Adrenal gland (tissue), 12 donors: Measurements from ENCODE around the gene GJB3. TPM values are rescaled to one million over a fixed set of nuclear protein-coding genes. Genes with fewer than 3 reads are reported as not detected.

Experiments
- DNase-seq, 7 donors: peaks; one replicate each; pipeline ENCODE4 v3.0.0-alpha.2; 2019 to 2020
- H3K27ac ChIP-seq, 5 donors: fragments of 200-600 bp; sonication (generic) in 4 of 5; 1 replicate in 3 of 5; 2 replicates in 2 of 5; pipeline versions ENCODE4 v1.5.1 to v1.8.0; 2016 to 2020; ENCODE audit warnings: mild to moderate bottlenecking in 1 of 5
- H3K27me3 ChIP-seq: fragments of 200-600 bp; 2 replicates; pipeline ENCODE4 v1.8.0; 2021
- H3K36me3 ChIP-seq, 2 donors: fragments of 200-600 bp; replicated peaks in 1 of 2; 1 replicate in 1 of 2; 2 replicates in 1 of 2; pipeline versions ENCODE4 v1.5.1 to v1.8.0; 2018 to 2022
- H3K4me1 ChIP-seq, 2 donors: fragments of 200-600 bp; replicated peaks in 1 of 2; 1 replicate in 1 of 2; 2 replicates in 1 of 2; pipeline versions ENCODE4 v1.5.1 to v1.8.0; 2018 to 2021
- H3K4me3 ChIP-seq, 4 donors: fragments of 200-600 bp; sonication (generic) in 3 of 4; one replicate each; pipeline ENCODE4 v1.5.1; 2016 to 2018
- H3K9me3 ChIP-seq, 3 donors: fragments of 200-600 bp; sonication (generic) in 1 of 3; replicated peaks in 1 of 3; 1 replicate in 2 of 3; 2 replicates in 1 of 3; pipeline versions ENCODE4 v1.5.1 to v1.8.0; 2016 to 2021
- CTCF ChIP-seq, 6 experiments: fragments of 450-650 bp in 4 of 6; fragments of 200-600 bp in 2 of 6; sonication (generic) in 1 of 6; IDR thresholded peaks; 1 replicate in 5 of 6; 2 replicates in 1 of 6; pipeline versions ENCODE4 v1.5.1 to v1.8.0; 2016 to 2021; ENCODE audit warnings: antibody characterized with exemption in 6 of 6, mild to moderate bottlenecking in 2 of 6, moderate library complexity in 1 of 6
- POLR2A ChIP-seq, 2 donors: fragments of 450-650 bp; IDR thresholded peaks; one replicate each; pipeline ENCODE4 v1.6.1; 2017; ENCODE audit warnings: antibody characterized with exemption in 2 of 2, mild to moderate bottlenecking in 2 of 2, moderate library complexity in 1 of 2
- WGBS, 4 donors: extraction: QIAGEN DNeasy Blood & Tissue Kit in 2 of 4; methylation state at CpG; one replicate each; pipeline versions ENCODE4 v1.1.5 to v1.1.7; 2013 to 2017; 5-methylcytosine and 5-hydroxymethylcytosine counted together
- intact Hi-C, 2 donors: fragments of 100-400 bp; cut with DNase I; formaldehyde crosslinking; loops; one replicate each; pipeline versions ENCODE4 v1.14.1 to v1.15.0; 2022 to 2023
- polyA plus RNA-seq, 3 donors: library from polyadenylated mRNA; stranded (reverse); fragments of 200-250 nt in 2 of 3; fragments of 350-450 nt in 1 of 3; fragmentation: Illumina TruSeq in 1 of 3; extraction: RNeasy Lipid Tissue Mini Kit (QIAGEN cat#74804) in 1 of 3; gene quantifications; one replicate each; pipeline ENCODE4 v1.2.3, GENCODE V29; 2013 to 2014
- total RNA-seq, 9 donors: library from RNA; depleted of rRNA in 4 of 9; stranded (reverse); fragments of >200 nt in 4 of 9; fragments of 120-200 nt in 1 of 9; fragmentation: NEBNext Ultra II Directional in 1 of 9; extraction: Animal tissue kit (Norgen Biotek cat#: 25700) in 1 of 9; gene quantifications; one replicate each; pipeline versions ENCODE4 v1.1.0 to v1.2.4, GENCODE V29; 2013 to 2023
- donor health status: healthy with polysubstance abuse.
- donor health status: Bipolar disorder and iron deficiency.
- donor health status: DM: yes; HTN: yes; CAD: no.
- donor health status: DM: no; HTN: no; CAD: no.
- donor health status: DM: no; HTN: no; CAD: no.
- donor health status: DM: yes; HTN: yes; CAD: no.

Gene GJB3
- total and polyA plus RNA-seq, 12 donors, result 0.11 to 0.32 (median 0.15) TPM; not detected in 6

DNA sequence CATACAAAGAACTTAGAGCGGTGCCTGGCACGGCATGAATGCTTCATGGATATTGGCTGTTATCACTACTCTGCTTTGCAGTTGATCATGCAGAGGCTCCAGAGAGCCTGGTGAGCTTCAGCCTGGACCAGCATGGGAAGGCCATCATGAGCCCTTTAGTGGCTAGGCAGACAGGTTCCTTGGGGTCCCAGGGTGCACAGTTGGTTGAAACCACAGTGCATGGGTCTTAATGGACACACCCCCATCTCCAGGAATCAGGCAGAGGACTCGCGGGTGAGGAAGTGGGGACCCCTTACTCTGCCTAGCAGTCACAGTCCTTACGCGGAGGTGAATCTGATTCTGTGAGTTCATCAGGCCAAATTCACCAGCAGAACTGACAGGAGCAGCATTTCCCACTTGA is 25.1 kb upstream of the GJB3 start:
- Histone ChIP-seq H3K36me3 (no peaks in the 10 kb centered on the region), H3K9me3 (no peaks in the 10 kb centered on the region), H3K4me3 (no peak overlapping the region), H3K4me1 (no peaks in the 10 kb centered on the region), H3K27ac (no peak overlapping the region), H3K27me3 (no peaks in the 10 kb centered on the region)
- TF ChIP-seq CTCF (IDR thresholded peaks at IDR 0.05), result no peak
- no peak for TF ChIP-seq POLR2A (IDR thresholded peaks at IDR 0.05)
- DNase-seq, result no peak
- intact Hi-C loops, result no loop called here
- WGBS, 4 donors, result 88 to 95% (median 92%) methylated on average over 6 of the region's 6 CpGs

DNA sequence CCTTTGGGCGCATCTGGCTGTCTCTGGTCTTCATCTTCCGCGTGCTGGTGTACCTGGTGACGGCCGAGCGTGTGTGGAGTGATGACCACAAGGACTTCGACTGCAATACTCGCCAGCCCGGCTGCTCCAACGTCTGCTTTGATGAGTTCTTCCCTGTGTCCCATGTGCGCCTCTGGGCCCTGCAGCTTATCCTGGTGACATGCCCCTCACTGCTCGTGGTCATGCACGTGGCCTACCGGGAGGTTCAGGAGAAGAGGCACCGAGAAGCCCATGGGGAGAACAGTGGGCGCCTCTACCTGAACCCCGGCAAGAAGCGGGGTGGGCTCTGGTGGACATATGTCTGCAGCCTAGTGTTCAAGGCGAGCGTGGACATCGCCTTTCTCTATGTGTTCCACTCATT is 23.6 kb upstream of the GJB3 start:
- no peak overlapping the region for H3K27ac ChIP-seq
- H3K4me1 ChIP-seq, result no peaks in the 10 kb centered on the region
- no peak for DNase-seq
- 88 to 94% (median 91%) methylated on average over 21 of the region's 21 CpGs for whole genome bisulfite sequencing, 4 donors
- TF ChIP-seq POLR2A (IDR thresholded peaks at IDR 0.05), result no peak
- no peak for TF ChIP-seq CTCF (IDR thresholded peaks at IDR 0.05)
- no peaks in the 10 kb centered on the region for H3K9me3 ChIP-seq
- intact Hi-C loops, result no loop called here
- H3K4me3 ChIP-seq, result no peak overlapping the region
- H3K27me3 ChIP-seq, result no peaks in the 10 kb centered on the region
- no peaks in the 10 kb centered on the region for H3K36me3 ChIP-seq

DNA sequence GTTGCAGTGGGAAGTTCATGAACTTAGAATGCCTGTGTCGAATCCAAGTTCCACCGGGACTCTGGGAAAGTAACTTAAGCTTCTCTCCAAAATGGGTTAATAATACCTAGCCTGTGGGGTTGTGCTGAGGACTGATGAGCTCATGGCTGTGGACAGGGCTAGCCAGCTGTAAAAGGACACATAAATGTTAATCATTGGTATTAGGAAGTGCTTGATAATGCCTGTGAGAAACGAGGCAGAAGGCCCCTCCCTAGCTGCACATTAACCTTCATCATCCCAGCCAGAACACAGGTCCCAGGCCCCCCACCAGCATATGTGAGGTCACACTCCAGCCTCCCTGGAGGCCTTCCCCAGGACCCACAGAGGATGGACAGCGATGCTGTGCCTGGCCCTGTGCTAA is 22.3 kb upstream of the GJB3 start:
- no peak for DNase-seq
- 66 to 88% (median 76%) methylated on average over 4 of the region's 4 CpGs for WGBS, 4 donors
- Histone ChIP-seq H3K27me3 (no peaks in the 10 kb centered on the region), H3K36me3 (no peaks in the 10 kb centered on the region), H3K27ac (no peak overlapping the region), H3K4me1 (no peaks in the 10 kb centered on the region), H3K4me3 (no peak overlapping the region), H3K9me3 (no peaks in the 10 kb centered on the region)
- TF ChIP-seq POLR2A (IDR thresholded peaks at IDR 0.05) (no peak), CTCF (IDR thresholded peaks at IDR 0.05) (no peak)
- intact Hi-C loops, result no loop called here

GRCh38 chr1:34759503-34760357 is 21.3 kb upstream of the GJB3 start, which contains the start of gene GJB4:
Gene GJB4, plus strand, starts transcription at chr1:34759740. Its CDS starts 1,515 bp downstream, at chr1:34761255.
- no peaks in the 10 kb centered on the region for H3K36me3 ChIP-seq
- H3K4me1 ChIP-seq, result no peaks in the 10 kb centered on the region
- 58 to 69% (median 68%) methylated on average over 6 to 10 of the region's 10 CpGs for WGBS, 4 donors
- no peak within 1 kb of the TSS for H3K4me3 ChIP-seq
- no peak for TF ChIP-seq POLR2A (IDR thresholded peaks at IDR 0.05)
- no peak for TF ChIP-seq CTCF (IDR thresholded peaks at IDR 0.05)
- intact Hi-C loops, result no loop called here
- H3K9me3 ChIP-seq, result no peaks in the 10 kb centered on the region
- no peak within 1 kb of the TSS for H3K27ac ChIP-seq
- no peaks in the 10 kb centered on the region for H3K27me3 ChIP-seq
- no peak for DNase-seq
